Keratinocyte (primary cell): ENCODE measurements around the gene RHD. TPM values are rescaled to one million over a fixed set of nuclear protein-coding genes. Genes with fewer than 3 reads are reported as not detected.

Experiments used
- DNase-seq: peaks from one replicate; pipeline ENCODE4 v3.0.0-alpha.2; 2011; ENCODE audit warnings: low read depth, missing footprints, low spot score
- FAIRE-seq: peaks from 2 replicates; lab custom pipeline; 2011; peaks lifted over from hg19 to GRCh38; lab: Jason Lieb, UNC
- H2AFZ ChIP-seq: 2 replicates; pipeline ENCODE4 v1.6.0; 2012; ENCODE audit warnings: low read length, control low read depth, inconsistent platforms; ENCODE audit not compliant: control insufficient read depth
- H3K27ac ChIP-seq: 2 replicates; pipeline ENCODE4 v1.5.1; 2011; ENCODE audit warnings: low read length; ENCODE audit not compliant: control insufficient read depth, insufficient read depth
- H3K27me3 ChIP-seq: 3 replicates; pipeline ENCODE4 v1.6.0; 2011; ENCODE audit warnings: low read length; ENCODE audit not compliant: control insufficient read depth, insufficient read depth; ENCODE audit errors: extremely low read depth
- H3K36me3 ChIP-seq, 2 experiments: 2 replicates in 1 of 2; 3 replicates in 1 of 2; pipeline ENCODE4 v1.5.1; 2011; ENCODE audit warnings: low read length in 2 of 2, mild to moderate bottlenecking in 1 of 2; ENCODE audit not compliant: control insufficient read depth in 2 of 2, insufficient read depth in 2 of 2; ENCODE audit errors: extremely low read depth in 1 of 2
- H3K4me1 ChIP-seq: 3 replicates; pipeline ENCODE4 v1.5.1; 2011; ENCODE audit warnings: low read length; ENCODE audit not compliant: control insufficient read depth, insufficient read depth; ENCODE audit errors: extremely low read depth
- H3K4me2 ChIP-seq: 3 replicates; pipeline ENCODE4 v1.6.0; 2011; ENCODE audit warnings: low read depth, low read length; ENCODE audit not compliant: control insufficient read depth, insufficient read depth; ENCODE audit errors: extremely low read depth
- H3K4me3 ChIP-seq, 3 experiments: fragments of 200-600 bp in 1 of 3; sonication (generic) in 1 of 3; 2 replicates in 2 of 3; 3 replicates in 1 of 3; pipeline ENCODE4 v1.5.1; 2011 to 2016; ENCODE audit warnings: low read length in 3 of 3, mild to moderate bottlenecking in 3 of 3, control low read depth in 2 of 3, inconsistent platforms in 1 of 3, low read depth in 1 of 3, mixed read lengths in 1 of 3, mixed run types in 1 of 3, moderate library complexity in 1 of 3; ENCODE audit not compliant: control insufficient read depth in 2 of 3, insufficient read depth in 2 of 3; ENCODE audit errors: extremely low read depth in 1 of 3
- H3K79me2 ChIP-seq: 2 replicates; pipeline ENCODE4 v1.6.0; 2012; ENCODE audit warnings: low read length; ENCODE audit not compliant: control insufficient read depth, insufficient read depth
- H3K9ac ChIP-seq: 3 replicates; pipeline ENCODE4 v1.6.0; 2011; ENCODE audit warnings: low read length; ENCODE audit not compliant: control insufficient read depth, insufficient read depth; ENCODE audit errors: extremely low read depth
- H3K9me1 ChIP-seq: 3 replicates; pipeline ENCODE4 v1.6.0; 2011; ENCODE audit warnings: low read length; ENCODE audit not compliant: control insufficient read depth, insufficient read depth; ENCODE audit errors: extremely low read depth
- H3K9me3 ChIP-seq: 2 replicates; pipeline ENCODE4 v1.5.1; 2012; ENCODE audit warnings: low read depth, low read length; ENCODE audit not compliant: control insufficient read depth
- H4K20me1 ChIP-seq: 3 replicates; pipeline ENCODE4 v1.6.0; 2011; ENCODE audit warnings: low read length; ENCODE audit not compliant: control insufficient read depth, insufficient read depth; ENCODE audit errors: extremely low read depth
- EZH2 ChIP-seq: IDR thresholded peaks from one replicate; pipeline ENCODE4 v1.6.1; 2012; ENCODE audit warnings: inconsistent platforms, mild to moderate bottlenecking, low read length, moderate library complexity
- dilution Hi-C: fragments of 300-500 bp; cut with MboI; formaldehyde crosslinking; loops from one replicate; pipeline ENCODE4 v1.7.0; 2020; ENCODE audit warnings: low sequenced_read_pairs; ENCODE audit not compliant: extremely low pct_ligation_motif_present
- polyA plus RNA-seq, 5 experiments: library from polyadenylated mRNA; depleted of rRNA in 3 of 5; stranded (reverse) in 3 of 5; stranded (forward) in 1 of 5; unstranded in 1 of 5; fragments of >200 nt; gene quantifications; 1 replicate in 1 of 5; 2 replicates in 3 of 5; 3 replicates in 1 of 5; pipeline versions ENCODE4 v1.2.1 to v1.2.3, GENCODE V29; 2011 to 2012; ENCODE audit warnings: missing spikeins in 2 of 5, low read depth in 1 of 5, low replicate concordance in 1 of 5
- TF ChIP-seq, protein P1 (sequence below), 3 experiments: IDR thresholded peaks in 1 of 3; conservative IDR thresholded peaks in 1 of 3; optimal IDR thresholded peaks in 1 of 3; 2 replicates in 2 of 3; 3 replicates in 1 of 3; pipeline versions ENCODE3 to v1.5.1; 2011; ENCODE audit warnings: low read length in 3 of 3, mild to moderate bottlenecking in 3 of 3, moderate library complexity in 2 of 3, control low read depth in 1 of 3, inconsistent platforms in 1 of 3; ENCODE audit not compliant: insufficient read depth in 2 of 3; ENCODE audit errors: extremely low read depth in 1 of 3

Gene RHD
- polyA plus RNA-seq, 1 donor (not counting 4 experiments of a cell fraction or from before 2014, with no cell fraction given), result not detected

DNA sequence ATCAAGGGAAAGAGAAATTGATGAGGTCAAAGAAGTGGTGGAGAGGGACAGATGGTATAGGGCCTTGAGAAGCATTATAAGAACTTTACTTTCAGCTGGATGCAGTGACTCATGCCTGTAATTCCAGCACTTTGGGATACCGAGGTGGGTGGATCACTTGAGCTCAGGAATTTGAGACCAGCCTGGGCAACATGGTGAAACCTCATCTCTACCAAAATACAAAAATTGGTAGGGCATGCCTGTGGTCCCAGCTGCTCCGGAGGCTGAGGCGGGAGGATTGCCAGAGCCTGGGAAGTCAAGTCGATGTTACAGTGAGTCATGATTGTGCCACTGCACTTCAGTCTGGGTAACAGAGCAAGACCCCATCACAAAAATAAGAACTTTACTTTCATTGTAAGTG, 71.6 kb downstream of the RHD start:
- no peak overlapping the region for H2AFZ ChIP-seq
- H3K79me2 ChIP-seq, result peaks cover 41% of the 10 kb centered on the region
- H3K4me1 ChIP-seq, result peaks cover 19% of the 10 kb centered on the region
- no peak overlapping the region for H3K4me3 ChIP-seq
- no peak overlapping the region for H3K9ac ChIP-seq
- peak overlapping the region; percentile 32 for H3K27ac ChIP-seq
- FAIRE-seq (peak; percentile 85), DNase-seq (peak; percentile 70)
- no peaks in the 10 kb centered on the region for H3K27me3 ChIP-seq
- TF ChIP-seq EZH2, result no peak
- TF ChIP-seq, protein P1, sequence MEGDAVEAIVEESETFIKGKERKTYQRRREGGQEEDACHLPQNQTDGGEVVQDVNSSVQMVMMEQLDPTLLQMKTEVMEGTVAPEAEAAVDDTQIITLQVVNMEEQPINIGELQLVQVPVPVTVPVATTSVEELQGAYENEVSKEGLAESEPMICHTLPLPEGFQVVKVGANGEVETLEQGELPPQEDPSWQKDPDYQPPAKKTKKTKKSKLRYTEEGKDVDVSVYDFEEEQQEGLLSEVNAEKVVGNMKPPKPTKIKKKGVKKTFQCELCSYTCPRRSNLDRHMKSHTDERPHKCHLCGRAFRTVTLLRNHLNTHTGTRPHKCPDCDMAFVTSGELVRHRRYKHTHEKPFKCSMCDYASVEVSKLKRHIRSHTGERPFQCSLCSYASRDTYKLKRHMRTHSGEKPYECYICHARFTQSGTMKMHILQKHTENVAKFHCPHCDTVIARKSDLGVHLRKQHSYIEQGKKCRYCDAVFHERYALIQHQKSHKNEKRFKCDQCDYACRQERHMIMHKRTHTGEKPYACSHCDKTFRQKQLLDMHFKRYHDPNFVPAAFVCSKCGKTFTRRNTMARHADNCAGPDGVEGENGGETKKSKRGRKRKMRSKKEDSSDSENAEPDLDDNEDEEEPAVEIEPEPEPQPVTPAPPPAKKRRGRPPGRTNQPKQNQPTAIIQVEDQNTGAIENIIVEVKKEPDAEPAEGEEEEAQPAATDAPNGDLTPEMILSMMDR (optimal IDR thresholded peaks at IDR 0.05 in 1 of 3, IDR thresholded peaks at IDR 0.05 in 1 of 3, conservative IDR thresholded peaks at IDR 0.05 in 1 of 3; ENCODE audit: extremely low read depth in 1 of 3, insufficient read depth in 2 of 3, low read length in 3 of 3), result no peak
- no peaks in the 10 kb centered on the region for H3K9me1 ChIP-seq
- H3K36me3 ChIP-seq, result peaks cover 0 to 7% of the 10 kb centered on the region in 2 experiments
- dilution Hi-C loops, result no loop called here
- H3K9me3 ChIP-seq, result no peaks in the 10 kb centered on the region
- peaks cover 3% of the 10 kb centered on the region for H4K20me1 ChIP-seq
- H3K4me2 ChIP-seq, result peak overlapping the region; percentile 22

DNA sequence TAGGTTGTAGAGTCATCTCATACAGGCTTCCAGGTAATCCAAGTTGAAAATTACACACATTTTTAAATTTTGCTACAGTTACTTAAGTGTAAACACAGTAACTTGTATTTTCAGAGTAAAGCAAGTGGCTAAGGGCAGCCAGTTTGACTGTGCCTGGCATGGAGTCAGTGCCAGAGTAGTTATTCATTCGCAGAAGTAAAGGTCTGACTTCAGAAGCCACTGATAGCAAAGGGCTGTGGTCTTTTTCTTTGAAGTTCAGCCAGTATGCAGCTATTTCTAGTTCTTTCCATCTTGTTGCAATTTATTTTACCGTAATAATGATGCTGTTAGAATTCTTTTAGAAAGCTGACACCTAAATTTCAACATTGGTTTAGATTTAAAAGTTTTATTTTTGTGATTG, 75.2 kb downstream of the RHD start:
- H3K4me2 ChIP-seq, result no peak overlapping the region
- H3K9ac ChIP-seq, result no peak overlapping the region
- FAIRE-seq, result no peak
- peaks cover 0 to 7% of the 10 kb centered on the region in 2 experiments for H3K36me3 ChIP-seq
- H3K9me3 ChIP-seq, result no peaks in the 10 kb centered on the region
- no peak overlapping the region for H3K27ac ChIP-seq
- dilution Hi-C loops, result no loop called here
- no peak for TF ChIP-seq EZH2
- TF ChIP-seq, protein P1 (optimal IDR thresholded peaks at IDR 0.05 in 1 of 3, IDR thresholded peaks at IDR 0.05 in 1 of 3, conservative IDR thresholded peaks at IDR 0.05 in 1 of 3; ENCODE audit: extremely low read depth in 1 of 3, insufficient read depth in 2 of 3, low read length in 3 of 3), result no peak
- peaks cover 2% of the 10 kb centered on the region for H3K9me1 ChIP-seq
- H3K27me3 ChIP-seq, result no peaks in the 10 kb centered on the region
- H3K79me2 ChIP-seq, result peaks cover 10% of the 10 kb centered on the region
- peaks cover 3% of the 10 kb centered on the region for H4K20me1 ChIP-seq
- H3K4me1 ChIP-seq, result peaks cover 17% of the 10 kb centered on the region
- no peak for DNase-seq
- no peak overlapping the region for H3K4me3 ChIP-seq
- no peak overlapping the region for H2AFZ ChIP-seq
